SK-N-SH treated with all-trans-retinoic acid at 6 μM for 48 hours (cell line): ENCODE data around the gene RAB41.

Source experiments
- GLIS3 ChIP-seq: fragments of 250-450 bp; sonication (Bioruptor Pico); IDR thresholded peaks from 2 replicates; pipeline ENCODE4 v1.5.0; 2020; ENCODE audit warnings: mild to moderate bottlenecking, moderate library complexity
- ISL1 ChIP-seq: fragments of 250-450 bp; sonication (Bioruptor Pico); IDR thresholded peaks from 2 replicates; pipeline ENCODE4 v2.1.2; 2022; ENCODE audit warnings: mild to moderate bottlenecking, moderate library complexity
- PPARA ChIP-seq: fragments of 250-450 bp; sonication (Bioruptor Pico); IDR thresholded peaks from 2 replicates; pipeline ENCODE4 v1.5.0; 2020; ENCODE audit warnings: mild to moderate bottlenecking, borderline replicate concordance
- RARB ChIP-seq: fragments of 250-450 bp; sonication (Bioruptor Pico); IDR thresholded peaks from 2 replicates; pipeline ENCODE4 v1.8.0; 2021; ENCODE audit warnings: mild to moderate bottlenecking, moderate library complexity
- TOX ChIP-seq: fragments of 250-450 bp; sonication (Bioruptor Pico); IDR thresholded peaks from 2 replicates; pipeline ENCODE4 v1.8.0; 2021; ENCODE audit warnings: mild to moderate bottlenecking, moderate library complexity, borderline replicate concordance
- ZFP3 ChIP-seq: fragments of 250-450 bp; sonication (Bioruptor Pico); IDR thresholded peaks from 2 replicates; pipeline ENCODE4 v1.5.0; 2020; ENCODE audit warnings: mild to moderate bottlenecking, moderate library complexity
- TF ChIP-seq, protein P1 (sequence below): fragments of 250-450 bp; sonication (Bioruptor Pico); IDR thresholded peaks from 2 replicates; pipeline ENCODE4 v1.8.0; 2020; ENCODE audit warnings: mild to moderate bottlenecking, moderate library complexity, borderline replicate concordance
- TF ChIP-seq, protein P2 (sequence below): fragments of 250-450 bp; sonication (Bioruptor Pico); IDR thresholded peaks from 2 replicates; pipeline ENCODE4 v1.5.0; 2020; ENCODE audit warnings: mild to moderate bottlenecking, moderate library complexity
- TF ChIP-seq, protein P3 (sequence below): fragments of 250-450 bp; sonication (Bioruptor Pico); IDR thresholded peaks from 2 replicates; pipeline ENCODE4 v1.5.1; 2021; ENCODE audit warnings: mild to moderate bottlenecking, moderate library complexity
- TF ChIP-seq, protein P4 (sequence below): fragments of 250-450 bp; sonication (Bioruptor Pico); IDR thresholded peaks from 2 replicates; pipeline ENCODE4 v1.5.1; 2020; ENCODE audit warnings: low read depth, mild to moderate bottlenecking, moderate library complexity

DNA sequence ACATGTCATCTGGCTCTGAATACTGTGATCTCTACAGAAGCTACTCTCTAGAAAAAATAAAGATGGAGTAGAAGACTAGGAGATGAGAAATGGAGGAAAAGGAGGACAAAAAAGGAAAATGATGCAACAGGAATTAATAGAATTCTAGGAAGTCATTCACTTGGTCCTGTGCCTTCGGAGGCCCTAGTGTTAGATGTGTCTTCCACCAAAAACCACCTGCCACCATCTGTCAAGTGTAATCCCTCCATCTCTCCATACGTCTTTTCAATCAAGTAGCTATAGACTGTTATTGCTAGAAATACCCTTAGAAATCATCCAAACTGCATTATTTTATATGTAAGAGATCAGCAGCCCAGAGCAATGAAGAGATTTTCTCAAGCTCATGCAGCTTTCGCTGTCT is 2.9 kb upstream of the RAB41 start:
- TF ChIP-seq GLIS3 (CRISPR knock-in tag) (no peak), ZFP3 (CRISPR knock-in tag) (no peak), ISL1 (CRISPR knock-in tag) (no peak), TOX (CRISPR knock-in tag) (no peak), RARB (CRISPR knock-in tag) (no peak), PPARA (CRISPR knock-in tag) (no peak)
- TF ChIP-seq, protein P1, sequence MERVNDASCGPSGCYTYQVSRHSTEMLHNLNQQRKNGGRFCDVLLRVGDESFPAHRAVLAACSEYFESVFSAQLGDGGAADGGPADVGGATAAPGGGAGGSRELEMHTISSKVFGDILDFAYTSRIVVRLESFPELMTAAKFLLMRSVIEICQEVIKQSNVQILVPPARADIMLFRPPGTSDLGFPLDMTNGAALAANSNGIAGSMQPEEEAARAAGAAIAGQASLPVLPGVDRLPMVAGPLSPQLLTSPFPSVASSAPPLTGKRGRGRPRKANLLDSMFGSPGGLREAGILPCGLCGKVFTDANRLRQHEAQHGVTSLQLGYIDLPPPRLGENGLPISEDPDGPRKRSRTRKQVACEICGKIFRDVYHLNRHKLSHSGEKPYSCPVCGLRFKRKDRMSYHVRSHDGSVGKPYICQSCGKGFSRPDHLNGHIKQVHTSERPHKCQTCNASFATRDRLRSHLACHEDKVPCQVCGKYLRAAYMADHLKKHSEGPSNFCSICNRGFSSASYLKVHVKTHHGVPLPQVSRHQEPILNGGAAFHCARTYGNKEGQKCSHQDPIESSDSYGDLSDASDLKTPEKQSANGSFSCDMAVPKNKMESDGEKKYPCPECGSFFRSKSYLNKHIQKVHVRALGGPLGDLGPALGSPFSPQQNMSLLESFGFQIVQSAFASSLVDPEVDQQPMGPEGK: no peak
- TF ChIP-seq, protein P2, sequence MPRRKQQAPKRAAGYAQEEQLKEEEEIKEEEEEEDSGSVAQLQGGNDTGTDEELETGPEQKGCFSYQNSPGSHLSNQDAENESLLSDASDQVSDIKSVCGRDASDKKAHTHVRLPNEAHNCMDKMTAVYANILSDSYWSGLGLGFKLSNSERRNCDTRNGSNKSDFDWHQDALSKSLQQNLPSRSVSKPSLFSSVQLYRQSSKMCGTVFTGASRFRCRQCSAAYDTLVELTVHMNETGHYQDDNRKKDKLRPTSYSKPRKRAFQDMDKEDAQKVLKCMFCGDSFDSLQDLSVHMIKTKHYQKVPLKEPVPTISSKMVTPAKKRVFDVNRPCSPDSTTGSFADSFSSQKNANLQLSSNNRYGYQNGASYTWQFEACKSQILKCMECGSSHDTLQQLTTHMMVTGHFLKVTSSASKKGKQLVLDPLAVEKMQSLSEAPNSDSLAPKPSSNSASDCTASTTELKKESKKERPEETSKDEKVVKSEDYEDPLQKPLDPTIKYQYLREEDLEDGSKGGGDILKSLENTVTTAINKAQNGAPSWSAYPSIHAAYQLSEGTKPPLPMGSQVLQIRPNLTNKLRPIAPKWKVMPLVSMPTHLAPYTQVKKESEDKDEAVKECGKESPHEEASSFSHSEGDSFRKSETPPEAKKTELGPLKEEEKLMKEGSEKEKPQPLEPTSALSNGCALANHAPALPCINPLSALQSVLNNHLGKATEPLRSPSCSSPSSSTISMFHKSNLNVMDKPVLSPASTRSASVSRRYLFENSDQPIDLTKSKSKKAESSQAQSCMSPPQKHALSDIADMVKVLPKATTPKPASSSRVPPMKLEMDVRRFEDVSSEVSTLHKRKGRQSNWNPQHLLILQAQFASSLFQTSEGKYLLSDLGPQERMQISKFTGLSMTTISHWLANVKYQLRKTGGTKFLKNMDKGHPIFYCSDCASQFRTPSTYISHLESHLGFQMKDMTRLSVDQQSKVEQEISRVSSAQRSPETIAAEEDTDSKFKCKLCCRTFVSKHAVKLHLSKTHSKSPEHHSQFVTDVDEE: no peak
- TF ChIP-seq, protein P3, sequence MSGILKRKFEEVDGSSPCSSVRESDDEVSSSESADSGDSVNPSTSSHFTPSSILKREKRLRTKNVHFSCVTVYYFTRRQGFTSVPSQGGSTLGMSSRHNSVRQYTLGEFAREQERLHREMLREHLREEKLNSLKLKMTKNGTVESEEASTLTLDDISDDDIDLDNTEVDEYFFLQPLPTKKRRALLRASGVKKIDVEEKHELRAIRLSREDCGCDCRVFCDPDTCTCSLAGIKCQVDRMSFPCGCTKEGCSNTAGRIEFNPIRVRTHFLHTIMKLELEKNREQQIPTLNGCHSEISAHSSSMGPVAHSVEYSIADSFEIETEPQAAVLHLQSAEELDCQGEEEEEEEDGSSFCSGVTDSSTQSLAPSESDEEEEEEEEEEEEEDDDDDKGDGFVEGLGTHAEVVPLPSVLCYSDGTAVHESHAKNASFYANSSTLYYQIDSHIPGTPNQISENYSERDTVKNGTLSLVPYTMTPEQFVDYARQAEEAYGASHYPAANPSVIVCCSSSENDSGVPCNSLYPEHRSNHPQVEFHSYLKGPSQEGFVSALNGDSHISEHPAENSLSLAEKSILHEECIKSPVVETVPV (CRISPR knock-in tag): no peak
- TF ChIP-seq, protein P4, sequence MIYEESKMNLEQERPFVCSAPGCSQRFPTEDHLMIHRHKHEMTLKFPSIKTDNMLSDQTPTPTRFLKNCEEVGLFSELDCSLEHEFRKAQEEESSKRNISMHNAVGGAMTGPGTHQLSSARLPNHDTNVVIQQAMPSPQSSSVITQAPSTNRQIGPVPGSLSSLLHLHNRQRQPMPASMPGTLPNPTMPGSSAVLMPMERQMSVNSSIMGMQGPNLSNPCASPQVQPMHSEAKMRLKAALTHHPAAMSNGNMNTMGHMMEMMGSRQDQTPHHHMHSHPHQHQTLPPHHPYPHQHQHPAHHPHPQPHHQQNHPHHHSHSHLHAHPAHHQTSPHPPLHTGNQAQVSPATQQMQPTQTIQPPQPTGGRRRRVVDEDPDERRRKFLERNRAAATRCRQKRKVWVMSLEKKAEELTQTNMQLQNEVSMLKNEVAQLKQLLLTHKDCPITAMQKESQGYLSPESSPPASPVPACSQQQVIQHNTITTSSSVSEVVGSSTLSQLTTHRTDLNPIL (CRISPR knock-in tag): no peak
